K562 (cell line): ENCODE data around the gene BBS1. TPM values are rescaled to one million over a fixed set of nuclear protein-coding genes. Genes with fewer than 3 reads are reported as not detected.

Experiments
- ATAC-seq: fragments of 200-7000 bp; cut with Tn5 transposase; 3 replicates; pipeline ENCODE4 v1.9.1; 2020; ENCODE audit warnings: moderate library complexity
- BruUV-seq: library from RNA; stranded (reverse); fragments of 400-500 nt; replicated peaks from 2 replicates; lab custom pipeline; 2021; lab: Mats Ljungman, UMichigan
- CTCF ChIA-PET: fragments of 300-600 bp; formaldehyde crosslinking; extraction: SDS; loops from one replicate; lab custom pipeline; 2021; ENCODE audit warnings: low intra/inter-chr PET ratio; lab: Yijun Ruan, JAX
- POLR2A ChIA-PET: fragments of 300-600, 350-650 bp; sonication (Branson Sonifier 250); formaldehyde crosslinking; extraction: SDS; loops from one replicate; lab custom pipeline; 2021; ENCODE audit warnings: antibody characterized with exemption, inconsistent platforms; lab: Yijun Ruan, JAX
- DNase-seq, 4 experiments: peaks; one replicate each; pipeline versions ENCODE4 v3.0.0 to v3.0.0-alpha.2; 2011 to 2018; ENCODE audit warnings: low spot score in 3 of 4, mixed read lengths in 3 of 4; ENCODE audit errors: extremely low read depth in 1 of 4
- FAIRE-seq: peaks from 2 replicates; lab custom pipeline; 2011; peaks lifted over from hg19 to GRCh38; lab: Jason Lieb, UNC
- H2AFZ ChIP-seq: 2 replicates; pipeline ENCODE4 v1.6.0; 2011; ENCODE audit warnings: low read depth, low read length, control low read depth, inconsistent platforms
- H3K27ac ChIP-seq: fragments of 200-600 bp; 3 replicates; pipeline ENCODE4 v1.8.0; 2011; ENCODE audit warnings: low read depth, mild to moderate bottlenecking, control low read depth, inconsistent platforms, low read length, moderate library complexity, mixed read lengths; ENCODE audit errors: extremely low read depth
- H3K27me3 ChIP-seq, 2 experiments: fragments of 300-600 bp in 1 of 2; 2 replicates in 1 of 2; 3 replicates in 1 of 2; pipeline versions ENCODE4 v1.6.0 to v1.8.0; 2011; ENCODE audit warnings: inconsistent platforms in 2 of 2, low read length in 2 of 2, mild to moderate bottlenecking in 1 of 2, mixed read lengths in 1 of 2, moderate library complexity in 1 of 2; ENCODE audit not compliant: control insufficient read depth in 2 of 2, insufficient read depth in 2 of 2
- H3K36me3 ChIP-seq: fragments of 300-600 bp; 3 replicates; pipeline ENCODE4 v1.8.0; 2011; ENCODE audit warnings: mild to moderate bottlenecking, low read length, inconsistent platforms; ENCODE audit not compliant: control insufficient read depth, insufficient read depth
- H3K4me1 ChIP-seq, 2 experiments: fragments of 200-600 bp in 1 of 2; replicated peaks in 1 of 2; 2 replicates in 1 of 2; 3 replicates in 1 of 2; pipeline versions ENCODE4 v1.5.1 to v1.8.0; 2011; ENCODE audit warnings: inconsistent platforms in 2 of 2, low read length in 2 of 2, mild to moderate bottlenecking in 1 of 2, mixed read lengths in 1 of 2, moderate library complexity in 1 of 2; ENCODE audit not compliant: control insufficient read depth in 2 of 2, insufficient read depth in 2 of 2
- H3K4me2 ChIP-seq: 2 replicates; pipeline ENCODE4 v1.6.1; 2011; ENCODE audit warnings: low read length, control low read depth, inconsistent platforms, mixed read lengths; ENCODE audit not compliant: insufficient read depth
- H3K4me3 ChIP-seq: fragments of 200-600 bp; sonication (generic), shearing (Covaris generic); 2 replicates; pipeline ENCODE4 v1.5.1; 2016; ENCODE audit warnings: control low read depth, inconsistent platforms
- H3K79me2 ChIP-seq: fragments of 200-600 bp; 3 replicates; pipeline ENCODE4 v1.8.0; 2011; ENCODE audit warnings: low read length, inconsistent platforms; ENCODE audit not compliant: control insufficient read depth, insufficient read depth
- H3K9ac ChIP-seq, 2 experiments: 2 replicates each; pipeline versions ENCODE4 v1.6.0 to v1.6.1; 2011; ENCODE audit warnings: low read depth in 2 of 2, low read length in 2 of 2, control low read depth in 1 of 2, inconsistent platforms in 1 of 2, mild to moderate bottlenecking in 1 of 2, mixed read lengths in 1 of 2; ENCODE audit not compliant: insufficient read depth in 1 of 2
- H3K9me1 ChIP-seq: one replicate; pipeline ENCODE4 v1.6.0; 2011; ENCODE audit warnings: inconsistent platforms, mild to moderate bottlenecking, low read length, moderate library complexity; ENCODE audit not compliant: control insufficient read depth, insufficient read depth
- H3K9me3 ChIP-seq: replicated peaks from 2 replicates; pipeline ENCODE4 v1.5.1; 2011; ENCODE audit warnings: low read depth, low read length, inconsistent platforms; ENCODE audit not compliant: control insufficient read depth, insufficient read depth
- H4K20me1 ChIP-seq: replicated peaks from 2 replicates; pipeline ENCODE4 v1.6.1; 2011; ENCODE audit warnings: low read length, inconsistent platforms, mixed read lengths; ENCODE audit not compliant: control insufficient read depth, insufficient read depth
- AFF1 ChIP-seq, 2 experiments: fragments of 450-650 bp; IDR thresholded peaks; 2 replicates each; pipeline ENCODE4 v1.6.1; 2018; ENCODE audit warnings: mild to moderate bottlenecking in 2 of 2, low read depth in 1 of 2; ENCODE audit not compliant: partially characterized antibody in 2 of 2
- ATF6 ChIP-seq: sonication (generic); formaldehyde crosslinking; IDR thresholded peaks from 2 replicates; pipeline ENCODE4 v1.4.0; 2020; ENCODE audit warnings: mild to moderate bottlenecking, missing genetic modification reagents
- CBX3 ChIP-seq, 2 experiments: IDR thresholded peaks; 1 replicate in 1 of 2; 2 replicates in 1 of 2; pipeline ENCODE4 v1.6.1; 2012; ENCODE audit warnings: inconsistent platforms in 2 of 2, low read length in 2 of 2, borderline replicate concordance in 1 of 2, control low read depth in 1 of 2
- HMG20B ChIP-seq: fragments of 250-450 bp; sonication (Bioruptor Pico); IDR thresholded peaks from 2 replicates; pipeline ENCODE4 v1.5.0; 2021; ENCODE audit warnings: mild to moderate bottlenecking
- MLLT1 ChIP-seq, 2 experiments: fragments of 450-650 bp; IDR thresholded peaks; 2 replicates each; pipeline ENCODE4 v1.6.1; 2016
- NONO ChIP-seq, 2 experiments: fragments of 200-400 bp in 1 of 2; fragments of 450-650 bp in 1 of 2; formaldehyde crosslinking in 1 of 2; IDR thresholded peaks; 2 replicates each; pipeline ENCODE4 v1.6.1; 2017; ENCODE audit warnings: low read depth in 2 of 2, mild to moderate bottlenecking in 2 of 2, moderate library complexity in 2 of 2, low read length in 1 of 2
- NRF1 ChIP-seq, 2 experiments: fragments of 450-650 bp; IDR thresholded peaks in 1 of 2; conservative IDR thresholded peaks in 1 of 2; 2 replicates each; pipeline ENCODE4 v1.6.1; 2014; ENCODE audit warnings: mild to moderate bottlenecking in 2 of 2
- ZBTB26 ChIP-seq: fragments of 450-650 bp; formaldehyde crosslinking; IDR thresholded peaks from 2 replicates; pipeline ENCODE4 v1.4.0; 2022; ENCODE audit warnings: missing genetic modification characterization
- ZFP30 ChIP-seq: fragments of 250-450 bp; sonication (Bioruptor Pico); IDR thresholded peaks from 2 replicates; pipeline ENCODE4 v1.8.0; 2022; ENCODE audit warnings: moderate library complexity, mild to moderate bottlenecking, inconsistent platforms, borderline replicate concordance
- ZNF212 ChIP-seq: fragments of 450-650 bp; formaldehyde crosslinking; IDR thresholded peaks from 2 replicates; pipeline ENCODE4 v1.4.0; 2020; ENCODE audit warnings: mild to moderate bottlenecking
- WGBS: fragments of 100-300 bp; shearing (Covaris generic); methylation state at CpG from one replicate; pipeline ENCODE4 v1.1.6; 2016; ENCODE audit warnings: low coverage, mixed read lengths; ENCODE audit not compliant: insufficient coverage; ENCODE audit errors: missing lambda C conversion rate; 5-methylcytosine and 5-hydroxymethylcytosine counted together
- in situ Hi-C: fragments of 300-500 bp; cut with MboI; formaldehyde crosslinking; loops from 4 replicates; pipeline ENCODE4 v1.15.0; 2018; ENCODE audit warnings: inconsistent platforms, mixed read lengths
- intact Hi-C: fragments of 100-400 bp; cut with micrococcal nuclease; formaldehyde crosslinking; loops from 2 replicates; pipeline ENCODE4 v1.14.2; 2022
- polyA plus RNA-seq, 8 experiments: library from polyadenylated mRNA; depleted of rRNA in 4 of 8; stranded (reverse) in 5 of 8; unstranded in 3 of 8; fragments of >200 nt; fragmentation: Nextera tagmentation in 2 of 8; fragmentation: Illumina TruSeq in 1 of 8; extraction: Ambion mirVana in 2 of 8; extraction: Trizol in 1 of 8; gene quantifications; 2 replicates each; pipeline versions ENCODE4 v1.2.1 to v1.2.3, GENCODE V29; 2011 to 2014; ENCODE audit warnings: inconsistent platforms in 1 of 8, missing spikeins in 1 of 8
- total RNA-seq, 7 experiments: library from RNA; depleted of rRNA in 6 of 7; stranded (reverse); fragments of >200 nt in 6 of 7; fragmentation: Illumina TruSeq in 2 of 7; extraction: Trizol in 2 of 7; gene quantifications; 2 replicates each; pipeline versions ENCODE4 v1.2.1 to v1.2.3, GENCODE V29; 2011 to 2021; ENCODE audit warnings: low replicate concordance in 1 of 7

Gene BBS1
- total and polyA plus RNA-seq, 9 of the 15 experiments (the other 6 are each of a cell fraction or from before 2014, with no cell fraction given): 9.0 to 19.8 (median 12.1) TPM

- DNase-seq: peak; percentile 82 to 86 (median 84)
- intact Hi-C loops (loop anchor here (1.0 to 2.0 kb wide), 2 partner anchors 99 to 256 kb away; no protein-coding TSS in a partner anchor), in situ Hi-C loops (no loop called here)
- no TSS peak for BruUV-seq
- CTCF ChIA-PET: interaction anchor here (1.7 kb wide), 1 partner anchor 99 kb away, joined by 11 read pairs; the partner anchor contains the start of gene RBM4B
- Histone ChIP-seq H3K4me1 (peaks cover 3 to 5% of the 10 kb centered on the region in 2 experiments; a peak in 2 of 5 replicates), H3K36me3 (no peaks in the 10 kb centered on the region), H4K20me1 (no peaks in the 10 kb centered on the region), H3K9me3 (peaks cover 3% of the 10 kb centered on the region; the same call in 1 of the 2 replicates), H3K27me3 (no peaks in the 10 kb centered on the region), H3K4me2 (peak overlapping the region; percentile 70), H3K4me3 (no peak overlapping the region), H3K79me2 (no peaks in the 10 kb centered on the region), H3K9me1 (no peaks in the 10 kb centered on the region), H3K27ac (no peak overlapping the region), H3K9ac (no peak overlapping the region), H2AFZ (peak overlapping the region; percentile 77)
- FAIRE-seq: peak; percentile 52
- 18% methylated on average over 24 of the region's 25 CpGs for WGBS
- POLR2A ChIA-PET: interaction anchor here (1.0 to 1.7 kb wide), 2 partner anchors 10 to 99 kb away, joined by 3 to 5 read pairs; no protein-coding TSS in a partner anchor
- peak; percentile 96 for ATAC-seq
- TF ChIP-seq ZBTB26 (CRISPR knock-in tag) (no peak), ZNF212 (CRISPR knock-in tag) (no peak), HMG20B (no peak), MLLT1 (IDR thresholded peaks at IDR 0.05) (no peak), NRF1 (conservative IDR thresholded peaks at IDR 0.05 in 1 of 2, IDR thresholded peaks at IDR 0.05 in 1 of 2) (peak; percentile 53 to 74), NONO (IDR thresholded peaks at IDR 0.05; ENCODE audit: low read depth in 2 of 2, low read length in 1 of 2) (no peak), CBX3 (IDR thresholded peaks at IDR 0.05; ENCODE audit: borderline replicate concordance in 1 of 2, low read length in 2 of 2) (no peak), ZFP30 (CRISPR knock-in tag) (no peak), ATF6 (CRISPR knock-in tag) (no peak), AFF1 (IDR thresholded peaks at IDR 0.05; ENCODE audit: low read depth in 1 of 2, partially characterized antibody in 2 of 2) (no peak)
These were observed 68.7 kb downstream of the BBS1 start for GRCh38 chr11:66579017-66579606.
